D341Med (cell line): ENCODE results near the gene ELK4.

Experiments used
- DNase-seq: peaks from one replicate; pipeline ENCODE4 v3.0.0; 2012; ENCODE audit warnings: low spot score

Gene ELK4, protein sequence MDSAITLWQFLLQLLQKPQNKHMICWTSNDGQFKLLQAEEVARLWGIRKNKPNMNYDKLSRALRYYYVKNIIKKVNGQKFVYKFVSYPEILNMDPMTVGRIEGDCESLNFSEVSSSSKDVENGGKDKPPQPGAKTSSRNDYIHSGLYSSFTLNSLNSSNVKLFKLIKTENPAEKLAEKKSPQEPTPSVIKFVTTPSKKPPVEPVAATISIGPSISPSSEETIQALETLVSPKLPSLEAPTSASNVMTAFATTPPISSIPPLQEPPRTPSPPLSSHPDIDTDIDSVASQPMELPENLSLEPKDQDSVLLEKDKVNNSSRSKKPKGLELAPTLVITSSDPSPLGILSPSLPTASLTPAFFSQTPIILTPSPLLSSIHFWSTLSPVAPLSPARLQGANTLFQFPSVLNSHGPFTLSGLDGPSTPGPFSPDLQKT

DNA sequence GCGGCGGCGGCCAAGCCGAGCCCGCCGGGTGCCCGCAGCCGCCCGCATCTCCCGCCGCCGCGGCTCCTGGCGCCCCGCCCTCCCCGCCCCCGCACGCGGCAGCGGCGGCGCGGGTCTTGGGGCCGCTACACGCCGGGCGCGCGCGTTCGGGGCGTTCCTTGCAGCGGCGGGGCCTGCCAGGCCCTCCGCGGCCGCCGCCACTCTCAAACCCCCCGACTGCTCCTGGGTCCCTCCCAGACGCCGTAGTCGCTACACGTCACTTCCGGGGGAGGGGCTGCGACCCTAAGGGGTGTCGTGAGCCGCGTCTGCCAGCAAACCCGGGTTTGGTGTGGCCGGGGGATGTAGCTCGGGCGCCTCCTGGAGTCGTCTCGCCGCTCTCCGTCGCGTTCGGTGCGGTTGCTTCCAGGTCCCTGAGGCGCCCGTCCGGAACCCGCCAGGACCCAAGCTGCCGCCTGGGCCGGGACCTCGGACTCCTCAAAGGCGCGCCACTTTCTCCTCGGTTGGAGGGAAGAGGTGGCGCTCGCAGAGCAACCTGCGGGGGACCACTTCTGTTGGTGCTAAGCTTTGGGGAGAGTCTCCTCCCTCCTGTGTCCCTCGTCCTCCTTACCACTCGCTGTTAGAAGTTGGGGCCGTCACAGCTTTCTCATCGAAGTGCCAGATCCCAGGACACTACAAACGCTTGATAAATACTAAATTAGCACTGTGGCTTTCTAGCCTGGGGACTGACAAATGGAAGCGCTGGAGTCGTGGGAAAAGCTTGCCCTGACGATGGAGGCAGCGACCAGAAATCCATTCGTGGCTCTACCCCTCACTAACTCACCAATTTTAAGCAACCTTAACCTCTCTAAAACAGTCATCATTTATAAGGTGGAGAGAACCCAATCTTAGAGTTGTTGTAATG lies at the start of gene ELK4:
Gene ELK4, minus strand, starts transcription at position 244 of the 901 bp plus-strand sequence. CDS start 8,129 bp downstream, outside the sequence.
- peak; percentile 100 for DNase-seq

DNA sequence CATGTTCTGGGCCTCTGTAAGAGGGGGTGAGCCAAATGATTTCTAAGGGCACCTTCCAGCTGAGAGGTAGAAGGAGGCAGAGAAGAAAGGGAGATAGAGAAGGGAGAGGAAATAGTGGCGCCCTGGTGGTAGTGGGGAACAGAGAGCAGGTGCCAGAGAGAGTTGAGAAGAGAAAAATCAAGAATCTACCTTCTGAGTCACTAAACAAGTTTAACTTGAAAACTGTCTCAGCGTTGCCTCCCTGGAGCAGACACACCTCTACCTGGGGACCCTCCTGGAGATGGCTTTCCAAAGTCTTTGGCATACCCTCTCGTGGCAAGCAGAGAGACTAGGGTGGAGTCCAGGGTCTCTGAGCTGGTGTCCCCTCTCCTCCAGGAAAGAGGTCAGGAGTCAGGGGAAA lies 49.6 kb upstream of the ELK4 start:
- no peak for DNase-seq

DNA sequence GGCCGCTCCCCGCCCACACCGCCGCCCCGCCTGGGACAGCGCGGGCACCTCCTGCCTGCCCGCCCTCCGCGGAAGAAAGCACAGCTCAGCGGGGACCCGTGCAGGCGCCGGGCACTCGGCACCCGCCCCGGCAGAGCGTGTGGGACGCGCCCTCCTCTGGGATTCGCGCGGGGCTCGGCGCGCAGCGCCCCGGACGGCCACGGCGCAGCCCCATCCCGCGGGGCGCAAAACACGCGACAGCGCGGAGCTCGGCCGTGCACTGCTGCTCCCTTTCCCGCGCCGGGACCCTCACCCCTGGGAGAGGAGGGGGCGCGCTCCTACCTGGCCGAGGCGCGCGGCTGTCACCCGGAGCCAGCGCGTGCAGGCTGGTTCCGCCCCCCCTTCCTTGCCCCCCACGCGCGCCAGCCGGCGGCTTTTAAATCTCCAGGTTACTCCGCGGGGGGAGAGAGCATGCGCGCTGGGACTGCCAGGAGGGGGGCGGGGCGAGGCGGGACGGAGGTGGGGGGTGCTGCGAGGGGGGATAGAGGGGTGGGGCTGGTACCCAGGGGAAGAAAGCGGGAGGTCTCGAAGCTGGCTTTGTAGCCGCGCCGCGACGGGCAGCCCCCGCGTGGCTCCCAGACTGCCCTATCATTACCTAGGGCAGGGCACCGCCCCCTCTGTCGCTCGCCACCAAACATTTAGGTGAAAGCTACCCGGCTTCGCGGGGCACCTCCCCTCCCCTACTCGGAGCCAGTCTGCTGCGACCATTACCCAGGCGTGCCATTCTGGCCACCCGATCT lies 48.5 kb upstream of the ELK4 start, which contains the start of gene SLC45A3:
Gene SLC45A3, minus strand, starts transcription at position 437 of the 779 bp plus-strand sequence. CDS start 15,853 bp downstream, outside the sequence.
- peak; percentile 90 for DNase-seq

DNA sequence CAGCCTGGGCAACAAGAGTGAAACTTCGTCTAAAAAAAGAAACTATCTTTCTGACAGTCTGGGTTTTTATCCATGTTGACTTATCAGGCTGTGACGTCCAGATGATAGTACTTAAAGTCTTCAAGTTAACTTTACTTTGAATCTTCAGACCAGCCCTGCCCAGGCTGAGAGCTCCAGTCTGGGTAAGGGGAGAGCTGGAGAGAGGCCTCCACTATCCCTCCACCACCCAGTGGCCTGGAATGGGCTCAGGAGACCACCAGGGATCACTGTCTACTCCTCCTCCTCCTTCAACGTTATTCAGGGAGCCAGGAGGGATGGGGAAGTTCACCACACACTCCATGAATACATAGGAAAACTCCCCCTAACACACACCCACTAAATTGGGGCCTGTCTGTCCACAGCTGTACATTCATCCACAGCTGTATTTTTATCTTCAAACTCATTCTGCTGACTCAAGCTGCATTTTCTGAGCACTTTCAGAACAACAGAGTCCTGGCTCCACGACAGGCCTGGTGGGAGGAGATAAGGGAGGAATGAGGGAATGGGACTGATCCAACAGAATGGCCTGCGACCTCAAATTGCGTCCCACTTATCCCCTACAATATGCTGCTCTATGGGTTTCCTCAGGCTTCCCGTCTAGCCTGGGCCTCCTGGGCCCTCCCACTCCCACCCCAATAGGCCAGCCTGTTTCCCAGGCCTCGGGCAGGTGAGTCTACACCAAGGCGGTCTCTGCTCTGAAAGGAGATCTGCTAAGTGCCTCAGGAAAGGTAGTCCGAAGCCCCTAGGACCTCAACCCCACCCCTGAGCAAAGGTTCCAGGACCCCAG lies 46.7 kb upstream of the ELK4 start:
- DNase-seq, result no peak

GRCh38 chr1:205677167-205677566 lies 45.4 kb upstream of the ELK4 start:
- DNase-seq, result no peak

DNA sequence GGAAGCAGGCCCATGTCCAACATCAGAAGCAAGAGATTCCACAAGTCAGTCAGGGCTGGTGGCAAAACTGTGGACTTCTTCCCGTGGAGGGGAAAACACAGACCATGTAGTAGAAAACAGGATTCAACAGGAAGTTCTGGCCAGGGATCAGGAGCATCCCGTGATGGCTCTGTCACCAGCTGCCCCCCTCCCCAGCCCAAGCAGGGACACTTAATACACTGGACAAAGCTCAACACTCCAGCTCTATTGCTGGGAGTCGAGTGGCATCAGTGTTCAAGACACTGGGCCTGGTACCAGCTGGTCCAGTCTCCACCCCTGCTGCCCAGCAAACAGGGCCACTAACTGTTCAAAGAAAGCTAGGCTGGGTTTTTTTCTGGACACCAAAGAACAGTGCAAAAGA lies 44.8 kb upstream of the ELK4 start:
- no peak for DNase-seq

GRCh38 chr1:205676002-205676401 lies 44.2 kb upstream of the ELK4 start:
- no peak for DNase-seq

- no peak for DNase-seq
Measured at GRCh38 chr1:205675247-205675646, 43.4 kb upstream of the ELK4 start.

- DNase-seq, result no peak
Measured at GRCh38 chr1:205672970-205673369, 41.2 kb upstream of the ELK4 start.

DNA sequence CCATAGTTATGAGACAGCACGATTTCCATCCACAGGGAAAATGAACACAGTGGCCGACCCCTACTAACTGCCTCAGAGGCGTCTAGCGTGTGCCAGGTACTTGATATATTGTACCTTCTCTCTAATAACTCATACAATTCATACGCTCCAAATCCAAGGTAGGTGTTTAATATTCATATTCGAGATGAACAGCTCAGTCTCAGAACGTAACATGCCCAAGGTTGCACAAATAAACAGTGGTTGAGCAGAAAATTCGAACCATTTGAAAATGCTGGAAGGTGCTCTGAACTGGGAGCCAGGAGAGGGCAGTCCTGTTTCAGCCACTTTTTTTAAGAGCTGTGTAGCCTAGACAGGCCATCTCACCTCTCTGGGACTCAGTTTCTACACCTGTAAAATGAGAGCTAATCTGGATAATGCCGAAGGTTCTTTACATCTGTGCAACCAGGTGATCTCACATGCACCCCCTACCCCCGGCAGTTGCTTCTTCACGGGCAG lies 40.6 kb upstream of the ELK4 start:
- DNase-seq, result no peak

DNA sequence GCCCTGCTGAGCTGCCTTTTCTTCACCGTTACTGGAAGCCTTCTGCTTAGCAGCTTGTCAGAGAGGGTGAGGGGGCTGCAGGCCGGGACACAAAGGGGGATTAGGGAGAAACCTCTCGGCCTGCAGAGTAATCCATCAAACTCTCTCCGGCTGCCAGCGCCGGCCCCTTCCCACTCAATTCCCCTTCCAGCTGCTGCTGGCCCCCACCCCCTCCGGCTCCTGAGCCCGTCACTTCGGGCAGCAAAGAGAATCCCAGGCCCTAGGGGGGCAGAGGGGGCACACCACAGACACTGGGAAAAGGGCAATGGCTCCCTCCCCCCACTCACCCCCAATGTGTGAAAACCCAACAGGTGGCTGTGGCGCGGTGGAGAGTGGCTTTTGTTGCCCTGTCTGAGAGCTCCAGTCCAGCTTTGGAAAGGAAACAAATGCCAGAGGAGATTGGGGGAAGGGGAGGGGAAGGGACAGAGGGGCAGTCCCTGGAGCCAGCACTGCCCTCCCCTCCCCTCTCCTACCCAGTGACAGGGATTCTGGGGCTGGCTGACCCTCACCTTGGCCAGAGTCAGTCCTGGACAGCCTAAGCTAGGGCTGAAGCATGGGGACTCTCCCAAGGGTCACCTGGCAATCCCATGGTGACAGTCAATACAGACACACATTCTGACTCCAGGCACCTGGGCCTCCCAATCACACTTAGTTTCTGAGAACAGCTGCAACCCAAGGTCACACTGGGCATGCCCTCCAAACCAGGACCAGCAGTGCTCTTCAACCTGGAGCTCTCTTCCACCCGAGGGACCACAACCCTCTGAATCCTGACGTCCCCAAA lies 39.0 kb upstream of the ELK4 start:
- peak; percentile 69 for DNase-seq

DNA sequence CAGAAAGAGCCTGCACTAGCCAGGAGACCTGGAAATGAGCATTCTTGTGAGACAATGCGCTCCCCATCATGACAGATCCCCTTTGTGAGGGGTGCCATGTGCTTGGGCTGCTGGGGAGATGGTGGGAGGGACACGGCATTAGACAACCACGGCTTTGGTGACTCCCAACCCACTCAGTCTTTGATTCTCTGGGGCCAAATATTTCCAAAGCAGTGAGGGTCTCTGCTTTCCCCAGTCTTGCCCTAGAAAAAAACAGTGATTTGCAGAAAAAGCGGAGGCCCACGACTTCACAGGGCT lies 38.3 kb upstream of the ELK4 start:
- no peak for DNase-seq

DNA sequence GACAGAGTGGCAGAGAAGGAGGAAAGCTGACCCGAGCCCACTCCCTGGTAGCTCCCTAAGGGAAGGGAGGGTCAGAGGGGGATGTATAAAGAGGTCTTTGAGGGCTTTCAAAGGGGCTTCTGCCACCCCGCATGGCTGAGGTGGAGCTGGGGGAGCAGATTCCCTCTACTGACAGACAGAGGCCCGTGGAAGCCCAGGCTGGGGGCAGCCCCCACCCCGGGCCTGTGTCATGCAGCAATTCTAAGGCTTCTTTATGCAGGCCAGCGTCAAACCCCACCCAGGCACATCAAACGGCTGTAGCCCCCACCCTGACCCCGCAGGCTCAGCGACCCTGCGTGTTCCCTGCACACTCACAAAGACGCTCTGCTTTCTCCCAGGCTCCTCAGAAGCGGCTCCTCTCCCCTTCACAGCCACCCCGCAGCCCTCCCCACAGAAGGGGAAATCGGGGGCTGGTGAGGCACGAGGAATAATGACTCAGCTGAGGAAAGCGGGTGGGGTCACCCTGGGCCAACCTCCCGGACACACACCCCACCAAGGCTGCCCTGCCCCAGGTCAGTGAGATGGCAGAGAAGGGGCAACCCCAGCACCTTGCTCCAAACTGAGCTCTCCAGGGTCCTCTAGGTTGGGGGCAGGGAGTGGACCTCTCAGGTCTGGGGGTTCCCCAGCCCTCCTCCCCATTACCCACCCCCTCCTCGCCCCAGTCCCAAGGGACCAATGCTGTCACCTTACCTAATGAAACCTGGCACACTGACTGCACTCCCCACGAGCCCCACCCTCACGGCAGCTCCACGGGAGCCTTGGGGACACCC lies 37.7 kb upstream of the ELK4 start:
- no peak for DNase-seq

GRCh38 chr1:205668951-205669340 lies 37.1 kb upstream of the ELK4 start:
- DNase-seq, result no peak

DNA sequence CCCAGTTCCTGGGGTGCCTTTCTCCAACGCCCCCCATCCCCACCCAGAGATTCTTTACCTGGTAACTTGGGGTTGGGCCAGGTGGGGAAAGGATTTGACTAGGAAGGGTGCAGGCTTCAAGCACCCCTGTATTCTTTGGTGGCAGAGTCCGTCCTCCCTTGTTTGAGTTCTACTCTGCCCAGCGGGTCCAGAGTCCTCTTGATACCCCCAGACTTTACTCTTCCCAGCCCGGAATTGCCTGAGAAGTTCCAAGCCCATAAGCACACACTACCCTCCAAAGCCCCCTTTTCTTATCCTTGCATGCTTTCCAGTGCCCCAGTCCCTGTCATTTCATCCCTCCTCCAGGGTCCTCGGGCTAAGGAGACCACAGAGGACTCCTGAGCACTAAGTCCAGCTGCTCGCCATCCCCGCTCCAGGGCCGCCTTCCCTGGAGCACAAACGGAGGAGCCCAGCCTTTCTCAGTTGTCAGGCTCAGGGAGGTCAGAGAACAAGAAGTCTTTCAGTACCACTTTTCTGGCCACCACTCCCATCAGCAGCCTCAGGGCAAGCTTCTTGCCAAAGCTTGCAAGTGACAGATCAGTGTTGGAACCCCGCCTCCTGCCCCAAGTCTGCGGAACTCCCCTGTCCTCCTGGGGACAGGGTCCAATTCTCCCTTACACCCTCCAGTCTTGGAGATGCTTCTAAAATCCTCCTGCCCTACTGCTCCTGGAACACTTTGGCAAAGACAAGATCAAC lies 36.3 kb upstream of the ELK4 start:
- DNase-seq, result no peak

DNA sequence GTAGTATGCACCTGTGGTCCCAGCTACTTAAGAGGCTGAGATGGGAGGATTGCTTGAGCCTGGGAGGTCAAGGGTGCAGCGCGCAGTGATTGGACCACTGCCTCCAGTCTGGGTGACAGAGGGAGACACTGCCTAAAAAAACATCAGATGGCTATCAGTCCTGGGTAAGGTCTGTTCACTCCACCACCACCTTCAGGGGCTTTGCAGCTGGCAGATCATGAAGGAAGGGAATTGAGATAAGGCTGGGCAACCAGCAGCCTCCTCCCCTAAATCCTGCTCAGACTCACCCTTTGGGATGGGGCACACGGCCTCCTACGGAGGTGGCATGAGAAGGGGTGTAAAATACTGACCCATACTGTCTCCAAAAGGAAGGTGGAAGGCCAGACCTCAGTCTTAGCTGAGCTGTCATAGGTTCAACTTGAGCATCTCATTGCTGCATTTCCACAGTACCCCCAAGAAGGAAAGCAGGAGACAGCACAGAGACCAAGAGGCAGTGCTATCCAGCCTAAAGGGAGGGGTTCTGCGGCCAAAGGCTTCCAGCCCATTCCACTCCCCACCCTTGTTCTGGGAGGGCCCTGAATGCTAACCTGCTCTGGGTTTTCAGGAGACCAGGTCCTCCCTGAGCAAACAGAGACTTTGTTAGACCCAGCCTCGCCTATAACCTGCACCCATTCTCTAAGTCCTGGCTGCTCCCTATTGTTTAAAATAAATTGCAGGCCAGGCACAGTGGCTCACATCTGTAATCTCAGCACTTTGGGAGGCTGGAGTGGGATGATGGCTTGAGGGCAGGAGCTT lies 34.8 kb upstream of the ELK4 start:
- DNase-seq, result no peak

- DNase-seq, result no peak
Measured at GRCh38 chr1:205665201-205666045, 33.6 kb upstream of the ELK4 start.
